IMR-90 (cell line): ENCODE data around the gene CLRN3.

ENCODE experiments used
- CEBPB ChIP-seq: IDR thresholded peaks from 2 replicates; pipeline ENCODE4 v1.6.1; 2012; ENCODE audit warnings: low read depth, low read length, improper control_type of control experiment
- CTCF ChIP-seq: conservative IDR thresholded peaks from 2 replicates; pipeline ENCODE4 v1.5.1; 2012; ENCODE audit warnings: mild to moderate bottlenecking, low read depth, low read length, improper control_type of control experiment
- ELK1 ChIP-seq: fragments of 150-350 bp; IDR thresholded peaks from 2 replicates; pipeline ENCODE4 v1.6.1; 2016; ENCODE audit warnings: low read depth, mild to moderate bottlenecking, low read length, moderate library complexity, borderline replicate concordance
- POLR2A ChIP-seq: IDR thresholded peaks from 2 replicates; pipeline ENCODE4 v1.6.1; 2012; ENCODE audit warnings: mild to moderate bottlenecking, low read depth, low read length

GRCh38 chr10:127933271-127933670 is 40.5 kb upstream of the CLRN3 start:
- TF ChIP-seq CTCF (no peak), ELK1 (no peak), CEBPB (no peak), POLR2A (no peak)
